Measurements from ENCODE around the gene SPRYD4.

DNA sequence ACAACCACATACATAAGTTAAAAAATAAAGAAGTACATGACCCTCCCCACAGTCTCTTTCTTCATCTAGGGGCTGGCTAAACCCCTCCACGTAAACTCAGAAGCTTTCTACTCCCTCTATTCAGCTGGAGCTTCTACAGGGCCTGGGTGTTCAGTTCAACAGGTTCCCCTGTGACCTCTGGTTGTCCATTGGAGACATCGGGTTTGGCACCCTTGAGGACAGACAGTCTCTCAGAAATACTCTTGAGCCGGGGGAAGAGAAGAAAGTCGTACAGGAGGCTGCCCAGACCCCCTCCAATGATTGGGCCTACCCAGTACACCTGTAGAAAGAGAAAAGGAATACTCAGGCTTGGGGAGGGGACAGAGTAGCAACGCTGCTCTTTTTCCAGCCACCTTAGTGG, 17.2 kb upstream of the SPRYD4 start:
- TF ChIP-seq, protein P1, sequence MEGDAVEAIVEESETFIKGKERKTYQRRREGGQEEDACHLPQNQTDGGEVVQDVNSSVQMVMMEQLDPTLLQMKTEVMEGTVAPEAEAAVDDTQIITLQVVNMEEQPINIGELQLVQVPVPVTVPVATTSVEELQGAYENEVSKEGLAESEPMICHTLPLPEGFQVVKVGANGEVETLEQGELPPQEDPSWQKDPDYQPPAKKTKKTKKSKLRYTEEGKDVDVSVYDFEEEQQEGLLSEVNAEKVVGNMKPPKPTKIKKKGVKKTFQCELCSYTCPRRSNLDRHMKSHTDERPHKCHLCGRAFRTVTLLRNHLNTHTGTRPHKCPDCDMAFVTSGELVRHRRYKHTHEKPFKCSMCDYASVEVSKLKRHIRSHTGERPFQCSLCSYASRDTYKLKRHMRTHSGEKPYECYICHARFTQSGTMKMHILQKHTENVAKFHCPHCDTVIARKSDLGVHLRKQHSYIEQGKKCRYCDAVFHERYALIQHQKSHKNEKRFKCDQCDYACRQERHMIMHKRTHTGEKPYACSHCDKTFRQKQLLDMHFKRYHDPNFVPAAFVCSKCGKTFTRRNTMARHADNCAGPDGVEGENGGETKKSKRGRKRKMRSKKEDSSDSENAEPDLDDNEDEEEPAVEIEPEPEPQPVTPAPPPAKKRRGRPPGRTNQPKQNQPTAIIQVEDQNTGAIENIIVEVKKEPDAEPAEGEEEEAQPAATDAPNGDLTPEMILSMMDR (IDR thresholded peaks at IDR 0.05): no peak
- no peak for TF ChIP-seq ZFX (IDR thresholded peaks at IDR 0.05; ENCODE audit: borderline replicate concordance)
